Fibroblast of lung (primary cell): ENCODE measurements around the gene APOH.
"Not testable (repeated sequence)": the region's sequence is repeated elsewhere in the genome, so short reads cannot be mapped to it uniquely, and the experiment has no call there.

Experiments
- EZH2 ChIP-seq: IDR thresholded peaks from 2 replicates; pipeline ENCODE4 v1.5.1; 2012; ENCODE audit warnings: low read length, control low read depth, mild to moderate bottlenecking; ENCODE audit errors: missing control alignments
- TF ChIP-seq, protein P1 (sequence below), 2 donors: IDR thresholded peaks in 1 of 2; conservative IDR thresholded peaks in 1 of 2; 1 replicate in 1 of 2; 2 replicates in 1 of 2; pipeline ENCODE4 v1.5.1; 2011 to 2012; ENCODE audit warnings: low read length in 2 of 2, control low read depth in 1 of 2, inconsistent platforms in 1 of 2, low read depth in 1 of 2, mild to moderate bottlenecking in 1 of 2

GRCh38 chr17:66253458-66253857 lies 24.2 kb upstream of the APOH start:
- TF ChIP-seq, protein P1, sequence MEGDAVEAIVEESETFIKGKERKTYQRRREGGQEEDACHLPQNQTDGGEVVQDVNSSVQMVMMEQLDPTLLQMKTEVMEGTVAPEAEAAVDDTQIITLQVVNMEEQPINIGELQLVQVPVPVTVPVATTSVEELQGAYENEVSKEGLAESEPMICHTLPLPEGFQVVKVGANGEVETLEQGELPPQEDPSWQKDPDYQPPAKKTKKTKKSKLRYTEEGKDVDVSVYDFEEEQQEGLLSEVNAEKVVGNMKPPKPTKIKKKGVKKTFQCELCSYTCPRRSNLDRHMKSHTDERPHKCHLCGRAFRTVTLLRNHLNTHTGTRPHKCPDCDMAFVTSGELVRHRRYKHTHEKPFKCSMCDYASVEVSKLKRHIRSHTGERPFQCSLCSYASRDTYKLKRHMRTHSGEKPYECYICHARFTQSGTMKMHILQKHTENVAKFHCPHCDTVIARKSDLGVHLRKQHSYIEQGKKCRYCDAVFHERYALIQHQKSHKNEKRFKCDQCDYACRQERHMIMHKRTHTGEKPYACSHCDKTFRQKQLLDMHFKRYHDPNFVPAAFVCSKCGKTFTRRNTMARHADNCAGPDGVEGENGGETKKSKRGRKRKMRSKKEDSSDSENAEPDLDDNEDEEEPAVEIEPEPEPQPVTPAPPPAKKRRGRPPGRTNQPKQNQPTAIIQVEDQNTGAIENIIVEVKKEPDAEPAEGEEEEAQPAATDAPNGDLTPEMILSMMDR (conservative IDR thresholded peaks at IDR 0.05 in 1 of 2, IDR thresholded peaks at IDR 0.05 in 1 of 2; ENCODE audit: low read depth in 1 of 2, low read length in 2 of 2): not testable (repeated sequence)
- TF ChIP-seq EZH2: not testable (repeated sequence)
